K562 (cell line): Measurements from ENCODE around the gene SOSTDC1. TPM values are rescaled to one million over a fixed set of nuclear protein-coding genes. Genes with fewer than 3 reads are reported as not detected.

Experiments
- BMI1 ChIP-seq: fragments of 150-350 bp; IDR thresholded peaks from 2 replicates; pipeline ENCODE4 v1.6.1; 2014; ENCODE audit warnings: low read length
- BRD9 ChIP-seq: fragments of 450-650 bp; IDR thresholded peaks from 2 replicates; pipeline ENCODE4 v1.6.1; 2018; ENCODE audit warnings: low read depth; ENCODE audit not compliant: partially characterized antibody
- CREB3L1 ChIP-seq: fragments of 450-650 bp; IDR thresholded peaks from 2 replicates; pipeline ENCODE4 v1.6.1; 2014; ENCODE audit warnings: low read depth, mild to moderate bottlenecking, moderate library complexity, borderline replicate concordance
- E2F4 ChIP-seq: sonication (generic); formaldehyde crosslinking; IDR thresholded peaks from 2 replicates; pipeline ENCODE4 v1.8.0; 2022; ENCODE audit warnings: mild to moderate bottlenecking, low read depth, missing genetic modification reagents
- FOXJ2 ChIP-seq: fragments of 200-800 bp; sonication (Bioruptor generic); IDR thresholded peaks from 2 replicates; pipeline ENCODE4 v1.6.1; 2016; ENCODE audit warnings: missing genetic modification characterization, missing compliant biosample characterization
- FOXK2 ChIP-seq, 2 experiments: fragments of 450-650 bp; IDR thresholded peaks in 1 of 2; conservative IDR thresholded peaks in 1 of 2; 2 replicates each; pipeline ENCODE4 v1.6.1; 2016; ENCODE audit warnings: low read depth in 2 of 2, mild to moderate bottlenecking in 1 of 2
- ILK ChIP-seq: fragments of 450-650 bp; IDR thresholded peaks from 2 replicates; pipeline ENCODE4 v1.6.1; 2016; ENCODE audit warnings: missing genetic modification characterization, low read depth, mild to moderate bottlenecking, missing compliant biosample characterization, moderate library complexity, borderline replicate concordance
- MLLT1 ChIP-seq, 2 experiments: fragments of 450-650 bp; IDR thresholded peaks; 2 replicates each; pipeline ENCODE4 v1.6.1; 2016
- MTA3 ChIP-seq: fragments of 450-650 bp; formaldehyde crosslinking; IDR thresholded peaks from 2 replicates; pipeline ENCODE4 v1.6.1; 2017; ENCODE audit warnings: mild to moderate bottlenecking, borderline replicate concordance
- POLR2G ChIP-seq: fragments of 200-400 bp; formaldehyde crosslinking; IDR thresholded peaks from 2 replicates; pipeline ENCODE4 v1.6.1; 2017; ENCODE audit warnings: low read depth, mild to moderate bottlenecking, antibody characterized with exemption, low read length, moderate library complexity
- RAD21 ChIP-seq, 2 experiments: fragments of 250-450 bp in 1 of 2; fragments of 450-650 bp in 1 of 2; sonication (Bioruptor Pico) in 1 of 2; formaldehyde crosslinking in 1 of 2; IDR thresholded peaks in 1 of 2; conservative IDR thresholded peaks in 1 of 2; 2 replicates each; pipeline versions ENCODE4 v1.4.0 to v1.8.0; 2020 to 2022; ENCODE audit warnings: mild to moderate bottlenecking in 2 of 2, moderate library complexity in 1 of 2
- TAF7 ChIP-seq: fragments of 450-650 bp; IDR thresholded peaks from 2 replicates; pipeline ENCODE4 v1.6.1; 2016; ENCODE audit warnings: missing genetic modification characterization, missing compliant biosample characterization
- TAF9B ChIP-seq: fragments of 450-650 bp; IDR thresholded peaks from 2 replicates; pipeline ENCODE4 v1.6.1; 2018; ENCODE audit warnings: mild to moderate bottlenecking; ENCODE audit not compliant: partially characterized antibody
- ZBTB12 ChIP-seq: fragments of 250-450 bp; sonication (Bioruptor Pico); IDR thresholded peaks from 2 replicates; pipeline ENCODE4 v1.4.0; 2020
- ZEB2 ChIP-seq: fragments of 450-650 bp; IDR thresholded peaks from 2 replicates; pipeline ENCODE4 v1.6.1; 2016
- ZNF184 ChIP-seq: sonication (generic); formaldehyde crosslinking; IDR thresholded peaks from 2 replicates; pipeline ENCODE4 v1.5.0; 2020; ENCODE audit warnings: missing genetic modification reagents
- ZNF24 ChIP-seq: fragments of 450-650 bp; IDR thresholded peaks from 2 replicates; pipeline ENCODE4 v1.6.1; 2016
- polyA plus RNA-seq, 8 experiments: library from polyadenylated mRNA; depleted of rRNA in 4 of 8; stranded (reverse) in 5 of 8; unstranded in 3 of 8; fragments of >200 nt; fragmentation: Nextera tagmentation in 2 of 8; fragmentation: Illumina TruSeq in 1 of 8; extraction: Ambion mirVana in 2 of 8; extraction: Trizol in 1 of 8; gene quantifications; 2 replicates each; pipeline versions ENCODE4 v1.2.1 to v1.2.3, GENCODE V29; 2011 to 2014; ENCODE audit warnings: inconsistent platforms in 1 of 8, missing spikeins in 1 of 8
- total RNA-seq, 7 experiments: library from RNA; depleted of rRNA in 6 of 7; stranded (reverse); fragments of >200 nt in 6 of 7; fragmentation: Illumina TruSeq in 2 of 7; extraction: Trizol in 2 of 7; gene quantifications; 2 replicates each; pipeline versions ENCODE4 v1.2.1 to v1.2.3, GENCODE V29; 2011 to 2021; ENCODE audit warnings: low replicate concordance in 1 of 7
- TF ChIP-seq, protein P1 (sequence below): sonication (generic); formaldehyde crosslinking; IDR thresholded peaks from 2 replicates; pipeline ENCODE4 v1.8.1; 2023; ENCODE audit warnings: mild to moderate bottlenecking, missing genetic modification reagents, moderate library complexity
- TF ChIP-seq, protein P2 (sequence below), 2 experiments: fragments of 450-650 bp in 1 of 2; sonication (generic) in 1 of 2; formaldehyde crosslinking in 1 of 2; IDR thresholded peaks in 1 of 2; conservative IDR thresholded peaks in 1 of 2; 2 replicates each; pipeline versions ENCODE4 v1.6.1 to v1.8.1; 2016 to 2023; ENCODE audit warnings: mild to moderate bottlenecking in 2 of 2, moderate library complexity in 2 of 2, inconsistent platforms in 1 of 2, missing genetic modification reagents in 1 of 2

Gene SOSTDC1
- total and polyA plus RNA-seq, 9 of the 15 experiments (the other 6 are each of a cell fraction or from before 2014, with no cell fraction given), result 8.3 to 48.6 (median 15.9) TPM

- TF ChIP-seq E2F4 (CRISPR knock-in tag), result no peak
- TF ChIP-seq ZEB2, result peak; percentile 16; the same call in 1 of the 2 replicates
- 0 out of 2 replicates have a peak, but pooled peaks have one; percentile 53 for TF ChIP-seq FOXJ2 (tag)
- peak; percentile 82 for TF ChIP-seq MTA3
- TF ChIP-seq TAF7, result 0 out of 2 replicates have a peak, but pooled peaks have one; percentile 13
- TF ChIP-seq, protein P1, sequence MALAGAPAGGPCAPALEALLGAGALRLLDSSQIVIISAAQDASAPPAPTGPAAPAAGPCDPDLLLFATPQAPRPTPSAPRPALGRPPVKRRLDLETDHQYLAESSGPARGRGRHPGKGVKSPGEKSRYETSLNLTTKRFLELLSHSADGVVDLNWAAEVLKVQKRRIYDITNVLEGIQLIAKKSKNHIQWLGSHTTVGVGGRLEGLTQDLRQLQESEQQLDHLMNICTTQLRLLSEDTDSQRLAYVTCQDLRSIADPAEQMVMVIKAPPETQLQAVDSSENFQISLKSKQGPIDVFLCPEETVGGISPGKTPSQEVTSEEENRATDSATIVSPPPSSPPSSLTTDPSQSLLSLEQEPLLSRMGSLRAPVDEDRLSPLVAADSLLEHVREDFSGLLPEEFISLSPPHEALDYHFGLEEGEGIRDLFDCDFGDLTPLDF (CRISPR knock-in tag), result no peak
- TF ChIP-seq CREB3L1, result peak; percentile 57; the same call in 1 of the 2 replicates
- TF ChIP-seq, protein P2, sequence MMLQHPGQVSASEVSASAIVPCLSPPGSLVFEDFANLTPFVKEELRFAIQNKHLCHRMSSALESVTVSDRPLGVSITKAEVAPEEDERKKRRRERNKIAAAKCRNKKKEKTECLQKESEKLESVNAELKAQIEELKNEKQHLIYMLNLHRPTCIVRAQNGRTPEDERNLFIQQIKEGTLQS (IDR thresholded peaks at IDR 0.05), result peak; percentile 77
- TF ChIP-seq, protein P2 (CRISPR knock-in tag; conservative IDR thresholded peaks at IDR 0.05), result no peak
- TF ChIP-seq ZBTB12 (CRISPR knock-in tag), result no peak
- peak; percentile 41; the same call in 1 of the 2 replicates for TF ChIP-seq POLR2G
- TF ChIP-seq BRD9, result peak; percentile 66
- TF ChIP-seq BMI1, result no peak
- no peak for TF ChIP-seq ZNF184 (CRISPR knock-in tag)
- peak; percentile 19 for TF ChIP-seq TAF9B
- TF ChIP-seq ILK (tag), result peak; percentile 55; the same call in 1 of the 2 replicates
- TF ChIP-seq FOXK2 (conservative IDR thresholded peaks at IDR 0.05 in 1 of 2, IDR thresholded peaks at IDR 0.05 in 1 of 2; ENCODE audit: low read depth in 2 of 2), result peak in 1 of 2 experiments; percentile 32; a peak in 1 of 4 replicates
- TF ChIP-seq RAD21 (CRISPR knock-in tag; conservative IDR thresholded peaks at IDR 0.05 in 1 of 2, IDR thresholded peaks at IDR 0.05 in 1 of 2), result peak in 1 of 2 experiments; percentile 39; a peak in 1 of 4 replicates
- no peak; a peak in 1 of 4 replicates for TF ChIP-seq MLLT1 (IDR thresholded peaks at IDR 0.05)
- TF ChIP-seq ZNF24, result peak; percentile 45; the same call in 1 of the 2 replicates
Observed at GRCh38 chr7:16492513-16493062, 27.1 kb upstream of the SOSTDC1 start (continued).
